H9 (cell line): ENCODE results near the gene SNAP47. TPM values are rescaled to one million over a fixed set of nuclear protein-coding genes. Genes with fewer than 3 reads are reported as not detected.

Source experiments
- DNase-seq: peaks from one replicate; pipeline ENCODE4 v3.0.0-alpha.2; 2017
- H2AFZ ChIP-seq: one replicate; pipeline ENCODE4 v1.6.1; 2013; ENCODE audit warnings: mild to moderate bottlenecking, low read length, control low read depth, moderate library complexity
- H2AK5ac ChIP-seq: 2 replicates; pipeline ENCODE4 v1.6.1; 2013; ENCODE audit warnings: low read length, control low read depth, mixed read lengths; ENCODE audit not compliant: insufficient read length
- H2BK120ac ChIP-seq: one replicate; pipeline ENCODE4 v1.6.1; 2013; ENCODE audit warnings: low read depth, mild to moderate bottlenecking, low read length, control low read depth, inconsistent platforms; ENCODE audit not compliant: poor library complexity, severe bottlenecking
- H2BK12ac ChIP-seq: 2 replicates; pipeline ENCODE4 v1.6.1; 2013; ENCODE audit warnings: low read length, control low read depth, mixed read lengths, low read depth; ENCODE audit not compliant: insufficient read length
- H2BK15ac ChIP-seq: 2 replicates; pipeline ENCODE4 v1.6.1; 2013; ENCODE audit warnings: low read depth, low read length, control low read depth
- H2BK20ac ChIP-seq: one replicate; pipeline ENCODE4 v1.6.1; 2013; ENCODE audit warnings: low read depth, mild to moderate bottlenecking, low read length, control low read depth, inconsistent platforms; ENCODE audit not compliant: poor library complexity, severe bottlenecking
- H2BK5ac ChIP-seq: 2 replicates; pipeline ENCODE4 v1.6.1; 2013; ENCODE audit warnings: low read length, control low read depth, mixed read lengths; ENCODE audit not compliant: insufficient read length
- H3K14ac ChIP-seq: 2 replicates; pipeline ENCODE4 v1.6.1; 2013; ENCODE audit warnings: low read length, control low read depth; ENCODE audit not compliant: insufficient read depth
- H3K18ac ChIP-seq: 2 replicates; pipeline ENCODE4 v1.6.1; 2013; ENCODE audit warnings: low read depth, mild to moderate bottlenecking, mixed read lengths, low read length, control low read depth; ENCODE audit not compliant: insufficient read length
- H3K23ac ChIP-seq: 2 replicates; pipeline ENCODE4 v1.6.1; 2013; ENCODE audit warnings: low read length, control low read depth, mixed read lengths, low read depth; ENCODE audit not compliant: insufficient read length
- H3K23me2 ChIP-seq: 2 replicates; pipeline ENCODE4 v1.6.1; 2013; ENCODE audit warnings: low read depth, mild to moderate bottlenecking, mixed read lengths, low read length, control low read depth; ENCODE audit not compliant: insufficient read length, poor library complexity, severe bottlenecking
- H3K27ac ChIP-seq: 2 replicates; pipeline ENCODE4 v1.5.1; 2013; ENCODE audit warnings: low read length, control low read depth, mixed read lengths, low read depth; ENCODE audit not compliant: insufficient read length
- H3K27me3 ChIP-seq: 2 replicates; pipeline ENCODE4 v1.6.1; 2013; ENCODE audit warnings: low read length, control low read depth, inconsistent platforms; ENCODE audit not compliant: insufficient read depth
- H3K4ac ChIP-seq: 2 replicates; pipeline ENCODE4 v1.6.1; 2013; ENCODE audit warnings: low read depth, mild to moderate bottlenecking, control low read depth, inconsistent platforms, low read length, moderate library complexity
- H3K4me1 ChIP-seq: 2 replicates; pipeline ENCODE4 v1.6.1; 2013; ENCODE audit warnings: low read length, control low read depth, inconsistent platforms; ENCODE audit not compliant: insufficient read depth
- H3K4me2 ChIP-seq: 2 replicates; pipeline ENCODE4 v1.6.1; 2013; ENCODE audit warnings: low read length, control low read depth, mixed read lengths; ENCODE audit not compliant: insufficient read length, insufficient read depth
- H3K56ac ChIP-seq: 2 replicates; pipeline ENCODE4 v1.6.1; 2013; ENCODE audit warnings: low read depth, mild to moderate bottlenecking, mixed read lengths, low read length, control low read depth; ENCODE audit not compliant: insufficient read length
- H3K79me1 ChIP-seq: 2 replicates; pipeline ENCODE4 v1.6.1; 2013; ENCODE audit warnings: low read depth, mild to moderate bottlenecking, moderate library complexity, low read length, control low read depth, inconsistent platforms; ENCODE audit not compliant: insufficient read depth, poor library complexity, severe bottlenecking
- H3K79me2 ChIP-seq: 2 replicates; pipeline ENCODE4 v1.6.1; 2013; ENCODE audit warnings: low read length, control low read depth, inconsistent platforms; ENCODE audit not compliant: insufficient read depth
- H3K9ac ChIP-seq: 2 replicates; pipeline ENCODE4 v1.6.1; 2013; ENCODE audit warnings: low read length, control low read depth, mixed read lengths; ENCODE audit not compliant: insufficient read length; ENCODE audit errors: extremely low read depth
- H3K9me3 ChIP-seq: one replicate; pipeline ENCODE4 v1.6.1; 2013; ENCODE audit warnings: low read depth, low read length, inconsistent platforms; ENCODE audit not compliant: control insufficient read depth
- H3T11ph ChIP-seq: one replicate; pipeline ENCODE4 v1.6.1; 2013; ENCODE audit warnings: mild to moderate bottlenecking, low read length, control low read depth, inconsistent platforms
- H4K20me1 ChIP-seq: one replicate; pipeline ENCODE4 v1.6.1; 2013; ENCODE audit not compliant: control insufficient read depth, insufficient read length, insufficient read depth
- H4K5ac ChIP-seq: 2 replicates; pipeline ENCODE4 v1.6.1; 2013; ENCODE audit warnings: low read depth, mild to moderate bottlenecking, mixed read lengths, low read length, control low read depth; ENCODE audit not compliant: insufficient read length
- H4K8ac ChIP-seq: replicated peaks from 2 replicates; pipeline ENCODE4 v1.6.1; 2013; ENCODE audit warnings: low read length, control low read depth, mixed read lengths, low read depth; ENCODE audit not compliant: insufficient read length
- H4K91ac ChIP-seq: 2 replicates; pipeline ENCODE4 v1.6.1; 2013; ENCODE audit warnings: low read depth, mild to moderate bottlenecking, moderate library complexity, mixed read lengths, low read length, control low read depth; ENCODE audit not compliant: insufficient read length
- H3K27ac Mint-ChIP-seq, 3 experiments: 2 replicates in 2 of 3; 3 replicates in 1 of 3; pipeline ENCODE4 v1.8.0; 2020 to 2021; ENCODE audit warnings: mixed read lengths in 3 of 3, mild to moderate bottlenecking in 1 of 3, moderate library complexity in 1 of 3
- H3K27me3 Mint-ChIP-seq: 2 replicates; pipeline ENCODE4 v1.8.0; 2021; ENCODE audit warnings: low read depth, mild to moderate bottlenecking, moderate library complexity, mixed read lengths
- H3K36me3 Mint-ChIP-seq, 3 experiments: 2 replicates in 2 of 3; 3 replicates in 1 of 3; pipeline ENCODE4 v1.8.0; 2020 to 2021; ENCODE audit warnings: low read depth in 3 of 3, mixed read lengths in 3 of 3; ENCODE audit not compliant: insufficient read depth in 1 of 3
- H3K4me1 Mint-ChIP-seq, 2 experiments: 2 replicates each; pipeline ENCODE4 v1.8.0; 2020; ENCODE audit warnings: mixed read lengths in 2 of 2
- H3K4me3 Mint-ChIP-seq, 2 experiments: 2 replicates in 1 of 2; 3 replicates in 1 of 2; pipeline ENCODE4 v1.8.0; 2020 to 2021; ENCODE audit warnings: mild to moderate bottlenecking in 2 of 2, mixed read lengths in 2 of 2, moderate library complexity in 1 of 2
- H3K9me3 Mint-ChIP-seq, 2 experiments: 2 replicates in 1 of 2; 3 replicates in 1 of 2; pipeline ENCODE4 v1.8.0; 2020; ENCODE audit warnings: mild to moderate bottlenecking in 2 of 2, mixed read lengths in 2 of 2, moderate library complexity in 1 of 2
- WGBS: extraction: QIAGEN DNeasy Blood & Tissue Kit; methylation state at CpG from one replicate; pipeline ENCODE4 v1.1.7; 2013; ENCODE audit warnings: missing lambda C conversion rate, low lambda C conversion rate, mixed read lengths; ENCODE audit not compliant: insufficient read length; ENCODE audit errors: extremely low coverage; 5-methylcytosine and 5-hydroxymethylcytosine counted together
- total RNA-seq: library from RNA; stranded (reverse); gene quantifications from 2 replicates; pipeline ENCODE4 v1.2.1, GENCODE V29; 2021
- TF ChIP-seq, protein P1 (sequence below): fragments of 200-600 bp; sonication (generic); conservative IDR thresholded peaks from 3 replicates; pipeline ENCODE4 v1.8.0; 2021; ENCODE audit warnings: antibody characterized with exemption, mild to moderate bottlenecking

Gene SNAP47
- total RNA-seq, 1 experiment from 2014 or later: 44.1 TPM

DNA sequence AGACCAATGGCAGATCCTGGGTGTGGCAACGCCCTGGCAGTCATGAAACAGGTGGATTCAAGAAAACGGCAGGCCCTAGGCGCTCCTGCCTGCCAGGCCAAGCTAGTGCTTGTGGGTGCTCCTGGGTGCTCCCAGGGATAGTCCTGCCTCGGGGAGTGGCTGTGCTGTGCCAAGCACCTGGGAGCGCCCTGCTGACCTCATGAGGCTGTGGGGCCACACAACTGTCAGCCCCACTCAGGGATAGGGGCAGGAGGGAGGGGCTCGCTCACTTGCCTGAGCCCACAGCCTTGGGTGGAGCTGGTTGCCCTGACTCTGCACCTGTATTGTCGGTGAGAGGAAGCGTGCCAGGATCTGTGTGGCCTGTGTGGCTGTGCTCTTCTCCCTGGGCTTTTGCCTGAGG, 9.4 kb downstream of the SNAP47 start:
- H4K20me1 ChIP-seq: peaks cover 3% of the 10 kb centered on the region

More for the DNA sequence above, 9.4 kb downstream of the SNAP47 start:
- no peaks in the 10 kb centered on the region for H3K4me1 ChIP-seq
- no peak overlapping the region for H3K9ac ChIP-seq
- H3K18ac ChIP-seq: no peak overlapping the region
- TF ChIP-seq, protein P1, sequence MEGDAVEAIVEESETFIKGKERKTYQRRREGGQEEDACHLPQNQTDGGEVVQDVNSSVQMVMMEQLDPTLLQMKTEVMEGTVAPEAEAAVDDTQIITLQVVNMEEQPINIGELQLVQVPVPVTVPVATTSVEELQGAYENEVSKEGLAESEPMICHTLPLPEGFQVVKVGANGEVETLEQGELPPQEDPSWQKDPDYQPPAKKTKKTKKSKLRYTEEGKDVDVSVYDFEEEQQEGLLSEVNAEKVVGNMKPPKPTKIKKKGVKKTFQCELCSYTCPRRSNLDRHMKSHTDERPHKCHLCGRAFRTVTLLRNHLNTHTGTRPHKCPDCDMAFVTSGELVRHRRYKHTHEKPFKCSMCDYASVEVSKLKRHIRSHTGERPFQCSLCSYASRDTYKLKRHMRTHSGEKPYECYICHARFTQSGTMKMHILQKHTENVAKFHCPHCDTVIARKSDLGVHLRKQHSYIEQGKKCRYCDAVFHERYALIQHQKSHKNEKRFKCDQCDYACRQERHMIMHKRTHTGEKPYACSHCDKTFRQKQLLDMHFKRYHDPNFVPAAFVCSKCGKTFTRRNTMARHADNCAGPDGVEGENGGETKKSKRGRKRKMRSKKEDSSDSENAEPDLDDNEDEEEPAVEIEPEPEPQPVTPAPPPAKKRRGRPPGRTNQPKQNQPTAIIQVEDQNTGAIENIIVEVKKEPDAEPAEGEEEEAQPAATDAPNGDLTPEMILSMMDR: no peak
- H3K9me3 ChIP-seq: no peaks in the 10 kb centered on the region
- no peak overlapping the region for H2BK12ac ChIP-seq
- WGBS: no CpG with 5 or more reads among the region's 8 CpGs
- H3K27me3 Mint-ChIP-seq: no peaks in the 10 kb centered on the region
- peaks cover 5 to 18% (median 17%) of the 10 kb centered on the region in 3 experiments for H3K36me3 Mint-ChIP-seq
- no peak overlapping the region for H2BK120ac ChIP-seq
- no peak overlapping the region for H3K27ac ChIP-seq
- H3K14ac ChIP-seq: no peak overlapping the region
- H2BK15ac ChIP-seq: no peak overlapping the region
- no peak overlapping the region for H3K23ac ChIP-seq
- H4K8ac ChIP-seq: no peak overlapping the region
- H3T11ph ChIP-seq: no peak overlapping the region
- H3K4me3 Mint-ChIP-seq: no peak overlapping the region
- H3K79me1 ChIP-seq: peaks cover 8% of the 10 kb centered on the region
- no peak overlapping the region for H3K4ac ChIP-seq
- peaks cover 13% of the 10 kb centered on the region in 2 experiments for H3K4me1 Mint-ChIP-seq
- H3K56ac ChIP-seq: no peak overlapping the region
- no peak for DNase-seq
- H3K79me2 ChIP-seq: peaks cover 5% of the 10 kb centered on the region; the same call in 1 of the 2 replicates
- H3K27me3 ChIP-seq: no peaks in the 10 kb centered on the region
- H2AK5ac ChIP-seq: no peak overlapping the region
- no peak overlapping the region for H2AFZ ChIP-seq
- H3K27ac Mint-ChIP-seq: peak overlapping the region in 1 of 3 experiments; percentile 81; a peak in 1 of 7 replicates
- no peak overlapping the region for H2BK20ac ChIP-seq
- no peaks in the 10 kb centered on the region for H3K9me3 Mint-ChIP-seq
- H3K23me2 ChIP-seq: no peaks in the 10 kb centered on the region
- H2BK5ac ChIP-seq: no peak overlapping the region
- H3K4me2 ChIP-seq: no peak overlapping the region
- H4K91ac ChIP-seq: no peak overlapping the region
- no peak overlapping the region for H4K5ac ChIP-seq
